Colonic mucosa (tissue), 4 donors: ENCODE data around the gene SLC2A2. TPM values are rescaled to one million over a fixed set of nuclear protein-coding genes. Genes with fewer than 3 reads are reported as not detected.

Source experiments
- DNase-seq: peaks from one replicate; pipeline ENCODE4 v3.0.0-alpha.2; 2020
- H3K27ac ChIP-seq: fragments of 200-600 bp; one replicate; pipeline ENCODE4 v1.8.0; 2021
- H3K27me3 ChIP-seq: fragments of 200-600 bp; one replicate; pipeline ENCODE4 v1.8.0; 2021
- H3K36me3 ChIP-seq: fragments of 200-600 bp; one replicate; pipeline ENCODE4 v1.8.0; 2021
- H3K4me1 ChIP-seq: fragments of 200-600 bp; one replicate; pipeline ENCODE4 v1.8.0; 2021; ENCODE audit warnings: mild to moderate bottlenecking
- H3K4me3 ChIP-seq: fragments of 200-600 bp; one replicate; pipeline ENCODE4 v1.8.0; 2021
- H3K9ac ChIP-seq, 2 donors: one replicate each; pipeline ENCODE4 v1.7.0; 2013; ENCODE audit warnings: control low read depth in 2 of 2, low read depth in 2 of 2, low read length in 2 of 2
- H3K9me3 ChIP-seq: fragments of 200-600 bp; one replicate; pipeline ENCODE4 v1.8.0; 2021
- intact Hi-C: fragments of 100-400 bp; cut with DNase I; formaldehyde crosslinking; loops from one replicate; pipeline ENCODE4 v1.14.1; 2022
- total RNA-seq, 2 donors: library from RNA; stranded (reverse); fragmentation: NEBNext Ultra II Directional in 1 of 2; extraction: Animal tissue kit (Norgen Biotek cat#: 25700) in 1 of 2; gene quantifications; one replicate each; pipeline ENCODE4 v1.2.1, GENCODE V29; 2021
- TF ChIP-seq, protein P1 (sequence below): fragments of 200-600 bp; IDR thresholded peaks from one replicate; pipeline ENCODE4 v1.8.0; 2022; ENCODE audit warnings: antibody characterized with exemption, mild to moderate bottlenecking
- donor health status: healthy.
- donor health status: DM: no; HTN: no; CAD: no.
- donor health status: DM: no; HTN: no; CAD: no.

SLC2A2 gene
- under 1 TPM; 0.08 to 0.27 TPM for total RNA-seq

DNA sequence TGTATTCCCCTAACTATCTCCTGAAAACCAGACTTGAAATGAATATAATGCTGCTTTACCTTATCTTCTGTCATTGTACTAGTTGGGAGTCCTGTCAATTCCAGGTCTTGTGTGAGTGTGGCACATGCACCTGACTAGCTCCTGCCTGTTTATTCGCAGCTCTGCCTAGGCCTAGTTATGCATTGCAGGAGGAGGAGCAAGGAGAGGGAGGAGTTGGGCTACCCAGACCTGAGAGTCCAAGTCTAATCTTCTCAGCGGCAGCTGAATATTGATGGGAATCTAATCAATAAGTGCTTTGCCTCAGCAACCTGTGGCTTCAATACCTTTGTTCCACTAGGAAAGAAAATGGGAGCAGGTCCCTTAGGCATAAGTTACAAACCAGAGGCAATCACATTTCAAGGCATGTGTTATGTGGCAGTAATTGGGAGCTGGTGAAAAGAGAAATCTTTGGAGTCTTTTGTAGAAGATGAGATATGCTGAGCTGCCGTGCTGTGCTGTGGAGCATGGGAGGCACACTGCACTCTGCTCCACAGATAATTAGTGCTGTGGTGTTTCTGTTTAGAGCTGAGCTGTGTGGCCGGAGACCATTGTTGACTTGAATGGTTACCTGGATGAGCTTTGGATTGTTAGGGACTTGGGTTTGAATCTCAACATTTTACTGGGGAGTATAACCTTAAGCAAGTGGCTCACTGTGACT, at the start of gene SLC2A2:
SLC2A2 (minus strand) TSS at position 124 of the 697 bp plus-strand sequence; CDS start at position 74, 50 bp downstream.
- Histone ChIP-seq H3K27me3 (no peaks in the 10 kb centered on the region), H3K4me3 (no peak within 1 kb of the TSS), H3K4me1 (no peaks in the 10 kb centered on the region), H3K9me3 (no peaks in the 10 kb centered on the region), H3K27ac (no peak within 1 kb of the TSS), H3K9ac (no peak within 1 kb of the TSS), H3K36me3 (no peaks in the 10 kb centered on the region)
- DNase-seq: no peak
- TF ChIP-seq, protein P1, sequence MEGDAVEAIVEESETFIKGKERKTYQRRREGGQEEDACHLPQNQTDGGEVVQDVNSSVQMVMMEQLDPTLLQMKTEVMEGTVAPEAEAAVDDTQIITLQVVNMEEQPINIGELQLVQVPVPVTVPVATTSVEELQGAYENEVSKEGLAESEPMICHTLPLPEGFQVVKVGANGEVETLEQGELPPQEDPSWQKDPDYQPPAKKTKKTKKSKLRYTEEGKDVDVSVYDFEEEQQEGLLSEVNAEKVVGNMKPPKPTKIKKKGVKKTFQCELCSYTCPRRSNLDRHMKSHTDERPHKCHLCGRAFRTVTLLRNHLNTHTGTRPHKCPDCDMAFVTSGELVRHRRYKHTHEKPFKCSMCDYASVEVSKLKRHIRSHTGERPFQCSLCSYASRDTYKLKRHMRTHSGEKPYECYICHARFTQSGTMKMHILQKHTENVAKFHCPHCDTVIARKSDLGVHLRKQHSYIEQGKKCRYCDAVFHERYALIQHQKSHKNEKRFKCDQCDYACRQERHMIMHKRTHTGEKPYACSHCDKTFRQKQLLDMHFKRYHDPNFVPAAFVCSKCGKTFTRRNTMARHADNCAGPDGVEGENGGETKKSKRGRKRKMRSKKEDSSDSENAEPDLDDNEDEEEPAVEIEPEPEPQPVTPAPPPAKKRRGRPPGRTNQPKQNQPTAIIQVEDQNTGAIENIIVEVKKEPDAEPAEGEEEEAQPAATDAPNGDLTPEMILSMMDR: no peak
- intact Hi-C loops: no loop called here

DNA sequence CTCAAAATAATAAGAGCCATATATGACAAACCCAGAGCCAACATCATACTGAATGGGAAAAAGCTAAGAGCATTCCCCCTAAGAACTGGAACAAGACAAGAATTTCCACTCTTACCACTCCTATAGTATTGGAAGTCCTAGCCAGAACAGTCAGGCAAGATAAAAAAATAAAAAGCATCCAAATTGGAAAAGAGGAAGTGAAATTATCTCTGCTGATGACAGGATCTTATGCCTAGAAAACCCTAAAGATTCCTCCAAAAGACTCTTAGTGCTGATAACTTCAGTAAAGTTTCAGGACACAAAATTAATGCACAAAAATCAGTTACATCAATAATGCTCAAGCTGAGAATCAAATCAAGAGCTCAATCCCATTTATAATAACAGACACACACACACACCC, 45.9 kb upstream of the SLC2A2 start:
- Histone ChIP-seq H3K27me3 (no peaks in the 10 kb centered on the region), H3K36me3 (no peaks in the 10 kb centered on the region), H3K9me3 (no peaks in the 10 kb centered on the region), H3K4me1 (no peaks in the 10 kb centered on the region), H3K27ac (no peak overlapping the region), H3K4me3 (no peak overlapping the region), H3K9ac (no peak overlapping the region)
- TF ChIP-seq, protein P1: no peak
- DNase-seq: no peak
- intact Hi-C loops: no loop called here

DNA sequence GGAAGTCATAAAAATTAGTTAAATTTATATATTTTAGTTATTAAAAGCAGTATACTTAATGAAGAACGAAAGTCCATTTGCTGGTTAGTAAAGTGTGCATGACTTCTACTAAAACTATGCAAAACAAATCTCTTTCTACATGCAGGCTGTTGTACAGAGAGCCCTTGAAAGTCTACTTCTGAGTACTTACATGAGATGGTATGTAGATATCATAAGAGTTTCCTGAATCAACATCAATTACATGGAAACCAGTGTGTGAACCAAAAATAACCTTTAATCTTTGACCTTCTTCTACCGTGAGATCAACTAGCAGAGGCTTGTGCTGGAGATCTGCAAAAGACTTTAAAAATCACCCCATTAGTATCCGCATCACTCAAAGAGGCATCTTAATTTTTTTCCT, 42.1 kb upstream of the SLC2A2 start:
- Histone ChIP-seq H3K27ac (no peak overlapping the region), H3K9ac (no peak overlapping the region), H3K4me1 (no peaks in the 10 kb centered on the region), H3K4me3 (no peak overlapping the region), H3K36me3 (no peaks in the 10 kb centered on the region), H3K9me3 (no peaks in the 10 kb centered on the region), H3K27me3 (no peaks in the 10 kb centered on the region)
- TF ChIP-seq, protein P1: no peak
- intact Hi-C loops: no loop called here
- DNase-seq: no peak

DNA sequence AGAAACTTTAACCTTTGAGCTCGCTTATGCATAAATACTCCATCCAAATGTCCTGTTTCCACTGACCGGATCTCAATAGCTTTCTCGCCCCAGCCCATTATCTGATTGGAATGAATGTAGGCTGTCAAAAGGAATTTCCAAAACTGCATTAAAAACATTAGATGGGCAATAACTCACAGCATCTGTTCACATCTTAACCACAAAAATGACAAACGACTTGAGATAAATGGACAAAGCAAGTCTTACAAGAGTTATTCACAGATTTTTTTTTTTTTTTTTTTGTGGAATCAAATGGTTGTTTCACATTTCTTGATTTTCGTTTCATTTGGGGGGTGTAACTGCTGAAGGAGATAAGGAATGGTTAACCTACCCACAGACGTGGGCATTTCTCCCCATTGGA, 39.7 kb upstream of the SLC2A2 start:
- no peaks in the 10 kb centered on the region for H3K9me3 ChIP-seq
- TF ChIP-seq, protein P1: no peak
- no peaks in the 10 kb centered on the region for H3K27me3 ChIP-seq
- no peak overlapping the region for H3K9ac ChIP-seq
- no peak overlapping the region for H3K27ac ChIP-seq
- no peak for DNase-seq
- intact Hi-C loops: no loop called here
- H3K36me3 ChIP-seq: no peaks in the 10 kb centered on the region
- H3K4me1 ChIP-seq: no peaks in the 10 kb centered on the region
- no peak overlapping the region for H3K4me3 ChIP-seq

DNA sequence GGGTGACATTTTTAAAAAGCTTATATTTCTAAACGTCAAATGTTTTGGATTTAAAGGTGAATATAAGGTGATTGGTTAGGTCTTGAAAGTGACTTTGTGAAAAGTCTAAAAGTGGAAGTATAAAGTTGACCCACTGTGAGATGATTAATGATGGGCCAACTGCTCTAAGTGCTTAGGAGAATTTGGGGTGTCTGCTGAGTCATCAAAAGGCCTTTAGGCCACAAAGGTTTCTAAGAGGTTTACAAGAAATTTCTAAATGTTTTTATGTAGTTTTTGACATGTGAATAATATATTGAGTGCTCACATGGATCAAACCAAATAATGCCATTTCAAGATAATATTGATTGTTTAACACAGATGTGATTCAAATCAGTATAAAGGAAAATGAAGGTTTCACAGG, 39.2 kb upstream of the SLC2A2 start:
- no peaks in the 10 kb centered on the region for H3K36me3 ChIP-seq
- no peaks in the 10 kb centered on the region for H3K9me3 ChIP-seq
- H3K9ac ChIP-seq: no peak overlapping the region
- intact Hi-C loops: no loop called here
- H3K27ac ChIP-seq: no peak overlapping the region
- DNase-seq: no peak
- H3K27me3 ChIP-seq: no peaks in the 10 kb centered on the region
- H3K4me1 ChIP-seq: no peaks in the 10 kb centered on the region
- no peak overlapping the region for H3K4me3 ChIP-seq
- TF ChIP-seq, protein P1: no peak
